SJCRH30 (cell line): ENCODE measurements around the gene RAP1A. TPM values are rescaled to one million over a fixed set of nuclear protein-coding genes. Genes with fewer than 3 reads are reported as not detected.

Experiments used
- DNase-seq, 2 experiments: peaks; one replicate each; pipeline ENCODE4 v3.0.0-alpha.2; 2015 to 2020
- H3K27ac ChIP-seq: fragments of 250-450 bp; sonication (Bioruptor Pico); 2 replicates; pipeline ENCODE4 v1.5.1; 2020; ENCODE audit warnings: mild to moderate bottlenecking, moderate library complexity
- H3K27me3 ChIP-seq: fragments of 250-450 bp; sonication (Bioruptor Pico); 2 replicates; pipeline ENCODE4 v1.5.1; 2020; ENCODE audit warnings: mild to moderate bottlenecking, moderate library complexity
- H3K36me3 ChIP-seq: fragments of 250-450 bp; sonication (Bioruptor Pico); 2 replicates; pipeline ENCODE4 v1.5.1; 2020; ENCODE audit warnings: mild to moderate bottlenecking, moderate library complexity
- H3K4me1 ChIP-seq: fragments of 250-450 bp; sonication (Bioruptor Pico); 2 replicates; pipeline ENCODE4 v1.5.1; 2020; ENCODE audit warnings: mild to moderate bottlenecking, moderate library complexity
- H3K4me3 ChIP-seq: fragments of 250-450 bp; sonication (Bioruptor Pico); 2 replicates; pipeline ENCODE4 v1.5.1; 2020; ENCODE audit warnings: mild to moderate bottlenecking, moderate library complexity
- H3K9me3 ChIP-seq: fragments of 250-450 bp; sonication (Bioruptor Pico); replicated peaks from 2 replicates; pipeline ENCODE4 v1.5.1; 2020; ENCODE audit warnings: mild to moderate bottlenecking, moderate library complexity
- total RNA-seq: library from RNA; depleted of rRNA; stranded (reverse); fragments of >200 nt; shearing (Covaris generic); gene quantifications from 2 replicates; pipeline ENCODE4 v1.2.3, GENCODE V29; 2014

Gene RAP1A
- total RNA-seq, 1 experiment from 2014 or later, result 39.0 TPM

DNA sequence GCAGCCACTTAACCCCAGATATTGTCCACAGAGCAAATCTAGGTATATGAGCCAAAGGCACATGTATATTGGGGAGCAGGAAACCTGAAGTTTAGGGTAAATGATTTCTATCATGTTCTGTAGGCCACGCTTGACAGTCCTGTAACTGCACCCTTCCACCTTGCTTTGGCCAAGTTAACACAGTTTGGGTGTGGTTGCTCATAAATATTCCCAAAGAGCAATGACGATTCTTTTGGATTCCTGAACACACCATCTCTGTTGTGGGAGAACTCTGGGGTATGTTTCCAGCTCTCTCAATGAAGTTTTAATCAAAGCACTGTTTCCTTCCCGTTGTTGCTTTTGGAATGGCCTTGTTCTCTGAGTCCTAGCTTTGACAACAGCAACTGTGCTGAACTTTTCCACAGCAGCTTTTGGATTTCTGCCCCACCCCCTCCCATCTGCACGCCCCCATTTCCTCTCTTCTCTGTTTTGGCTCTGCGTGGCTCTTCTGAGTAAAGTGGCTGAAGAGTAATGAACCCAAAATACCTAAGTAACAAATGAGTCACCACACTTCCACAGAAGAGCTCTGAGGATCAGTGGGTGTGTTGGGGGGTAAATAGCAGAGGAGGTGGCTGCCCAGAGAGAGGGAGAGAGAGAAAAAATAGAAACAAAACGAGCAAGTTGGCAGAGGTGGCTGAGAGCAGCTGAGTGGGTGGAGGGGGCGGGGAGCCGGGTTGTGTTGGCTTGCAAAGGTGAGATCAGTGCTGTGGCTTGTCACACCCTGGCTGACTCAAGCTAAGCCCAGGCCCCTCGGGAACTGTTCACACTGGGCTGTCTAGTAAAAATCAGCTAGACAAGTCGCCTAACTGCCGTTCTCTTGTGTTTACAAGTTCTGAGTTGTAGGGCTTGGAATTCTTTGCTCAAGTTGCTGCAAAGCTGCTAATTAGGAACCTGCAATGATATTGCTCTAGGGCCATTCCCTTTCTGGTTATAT lies 26.9 kb upstream of the RAP1A start:
- no peaks in the 10 kb centered on the region for H3K36me3 ChIP-seq
- no peaks in the 10 kb centered on the region for H3K27me3 ChIP-seq
- peak; percentile 42 to 46 for DNase-seq
- no peak overlapping the region for H3K4me3 ChIP-seq
- peaks cover 11% of the 10 kb centered on the region for H3K4me1 ChIP-seq
- H3K27ac ChIP-seq, result no peak overlapping the region
- no peaks in the 10 kb centered on the region for H3K9me3 ChIP-seq

DNA sequence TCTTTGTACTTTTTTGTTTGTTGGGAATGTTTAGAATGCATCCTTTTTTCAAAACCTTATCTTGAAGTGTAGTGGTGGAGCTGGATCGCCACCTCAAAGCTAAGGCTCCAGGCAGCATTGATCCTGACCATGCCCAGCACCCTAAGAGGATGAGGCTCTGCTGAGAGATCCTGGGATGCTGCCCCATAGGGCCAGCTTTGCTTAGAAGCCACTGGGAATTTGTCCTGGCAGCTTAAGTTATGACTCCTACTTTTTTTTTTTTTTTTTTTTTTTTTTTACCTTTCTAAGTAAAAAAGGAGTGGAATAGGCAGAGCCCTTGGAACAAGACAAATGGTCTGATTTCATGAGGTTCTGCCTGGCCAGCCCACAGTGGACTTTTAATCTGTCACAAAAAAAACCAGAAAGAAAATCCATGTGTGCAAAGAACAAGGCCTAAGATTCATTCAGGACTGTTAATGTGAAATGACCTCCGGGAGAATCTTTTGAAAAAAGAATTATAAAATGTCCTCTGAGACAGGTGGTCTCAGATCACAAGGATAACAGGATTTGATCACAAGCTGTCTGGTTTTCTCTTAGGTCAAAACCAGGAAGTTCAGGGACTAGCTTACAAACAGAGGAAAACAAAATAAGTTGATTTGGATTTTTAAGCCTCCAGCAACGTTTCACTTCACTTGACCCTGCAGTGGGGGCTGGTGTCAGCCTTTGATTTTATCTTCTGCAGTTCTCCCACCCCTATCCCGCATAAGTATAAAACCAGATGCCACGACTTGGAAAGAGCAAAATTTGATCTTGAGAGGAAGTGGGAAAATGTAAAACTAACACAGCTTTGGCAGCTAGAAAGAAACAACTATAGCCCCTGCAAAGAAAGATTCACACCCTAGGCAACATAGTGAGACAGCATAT lies 25.9 kb upstream of the RAP1A start:
- Histone ChIP-seq H3K27ac (no peak overlapping the region), H3K4me3 (no peak overlapping the region)

DNA sequence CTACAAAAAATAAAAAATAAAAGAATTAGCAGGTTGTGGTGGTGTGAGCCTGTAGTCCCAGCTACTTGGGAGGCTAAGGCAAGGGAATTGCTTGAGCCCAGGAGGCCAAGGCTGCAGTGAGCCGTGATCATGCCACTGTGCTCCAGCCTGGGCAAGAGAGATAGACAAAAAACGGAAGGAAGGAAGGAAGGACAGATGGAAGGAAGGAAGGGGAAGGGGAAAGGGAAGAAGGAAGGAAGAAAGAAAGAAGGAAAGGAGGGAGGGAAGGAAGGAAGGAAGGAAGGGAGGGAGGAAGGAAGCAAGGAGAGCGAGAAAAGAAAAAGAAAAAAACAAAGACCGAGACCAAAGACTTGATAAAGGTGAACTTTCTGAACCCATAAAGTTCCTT lies 25.3 kb upstream of the RAP1A start:
- Histone ChIP-seq H3K4me3 (no peak overlapping the region), H3K4me1 (peaks cover 11% of the 10 kb centered on the region), H3K9me3 (no peaks in the 10 kb centered on the region), H3K27ac (no peak overlapping the region), H3K36me3 (no peaks in the 10 kb centered on the region), H3K27me3 (no peaks in the 10 kb centered on the region)
- no peak for DNase-seq

More for the DNA sequence above, 25.9 kb upstream of the RAP1A start:
- no peaks in the 10 kb centered on the region for H3K27me3 ChIP-seq
- no peaks in the 10 kb centered on the region for H3K9me3 ChIP-seq
- no peaks in the 10 kb centered on the region for H3K36me3 ChIP-seq
- DNase-seq, result no peak
- H3K4me1 ChIP-seq, result peaks cover 11% of the 10 kb centered on the region

DNA sequence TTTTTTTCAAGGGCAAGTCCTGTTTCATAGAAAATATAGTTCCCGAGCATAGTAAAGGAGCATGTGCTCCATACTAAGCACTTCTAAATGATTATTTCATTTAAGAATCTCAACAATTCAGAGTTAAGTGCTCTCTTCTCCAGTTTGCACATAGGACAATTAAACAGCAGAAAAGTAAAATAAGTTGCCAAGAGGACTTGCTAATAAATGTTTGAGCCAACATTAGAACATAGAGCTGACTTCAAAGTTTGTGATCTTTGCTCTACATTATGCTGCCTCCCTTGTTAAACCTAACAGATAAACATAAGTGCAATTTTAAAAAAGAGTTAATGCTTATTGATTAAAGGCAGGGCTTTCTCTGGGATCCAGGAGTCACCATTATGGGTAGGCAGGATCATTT lies 23.8 kb upstream of the RAP1A start:
- Histone ChIP-seq H3K27me3 (no peaks in the 10 kb centered on the region; the same call in 1 of the 2 replicates), H3K27ac (no peak overlapping the region), H3K4me3 (no peak overlapping the region), H3K36me3 (no peaks in the 10 kb centered on the region), H3K4me1 (peaks cover 11% of the 10 kb centered on the region), H3K9me3 (no peaks in the 10 kb centered on the region)
- no peak for DNase-seq

DNA sequence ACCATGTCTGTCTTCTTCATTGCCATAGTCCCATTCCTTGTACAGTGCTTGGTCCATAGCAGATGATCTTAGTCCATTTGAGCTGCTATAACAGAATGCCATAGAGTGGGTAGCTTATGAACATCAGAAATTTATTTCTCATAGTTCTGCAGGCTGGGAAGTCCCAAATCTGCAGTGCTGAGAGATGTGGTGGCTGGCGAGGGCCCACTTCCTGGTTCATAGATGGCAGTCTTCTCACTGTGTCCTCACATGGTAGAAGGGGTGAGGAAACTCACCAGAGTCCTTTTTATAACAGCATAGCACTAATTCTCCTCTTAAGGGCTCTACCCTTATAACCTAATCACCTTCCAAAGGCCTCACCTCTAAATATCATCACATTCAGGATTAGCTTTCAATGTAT lies 23.1 kb upstream of the RAP1A start:
- no peaks in the 10 kb centered on the region for H3K36me3 ChIP-seq
- H3K9me3 ChIP-seq, result peaks cover 2% of the 10 kb centered on the region; the same call in 1 of the 2 replicates
- peaks cover 11% of the 10 kb centered on the region for H3K4me1 ChIP-seq
- no peak overlapping the region for H3K4me3 ChIP-seq
- no peak for DNase-seq
- H3K27ac ChIP-seq, result no peak overlapping the region
- H3K27me3 ChIP-seq, result no peaks in the 10 kb centered on the region; the same call in 1 of the 2 replicates

DNA sequence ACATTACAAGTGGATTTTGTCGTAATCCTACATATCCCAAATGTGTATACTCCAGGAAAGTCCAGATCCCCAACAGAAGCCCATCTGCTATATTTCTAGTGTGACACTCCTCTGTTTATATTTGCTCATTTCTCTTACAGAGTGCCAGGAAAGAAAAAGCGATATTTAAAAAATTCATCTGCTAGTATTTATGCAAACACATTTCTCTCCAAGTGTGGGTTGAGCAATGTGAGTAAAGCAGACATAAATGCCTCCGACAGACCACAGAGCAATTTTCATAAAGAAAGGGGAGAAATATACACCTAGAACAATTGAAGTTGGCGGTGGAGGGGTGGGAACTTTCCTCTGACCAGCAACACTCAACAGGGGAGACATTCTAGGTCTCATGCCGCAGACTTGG lies 22.2 kb upstream of the RAP1A start:
- H3K4me3 ChIP-seq, result no peak overlapping the region
- no peak overlapping the region for H3K27ac ChIP-seq
- H3K4me1 ChIP-seq, result peaks cover 8% of the 10 kb centered on the region
- H3K36me3 ChIP-seq, result no peaks in the 10 kb centered on the region
- DNase-seq, result no peak
- no peaks in the 10 kb centered on the region; the same call in 1 of the 2 replicates for H3K27me3 ChIP-seq
- peaks cover 6% of the 10 kb centered on the region; the same call in 1 of the 2 replicates for H3K9me3 ChIP-seq

DNA sequence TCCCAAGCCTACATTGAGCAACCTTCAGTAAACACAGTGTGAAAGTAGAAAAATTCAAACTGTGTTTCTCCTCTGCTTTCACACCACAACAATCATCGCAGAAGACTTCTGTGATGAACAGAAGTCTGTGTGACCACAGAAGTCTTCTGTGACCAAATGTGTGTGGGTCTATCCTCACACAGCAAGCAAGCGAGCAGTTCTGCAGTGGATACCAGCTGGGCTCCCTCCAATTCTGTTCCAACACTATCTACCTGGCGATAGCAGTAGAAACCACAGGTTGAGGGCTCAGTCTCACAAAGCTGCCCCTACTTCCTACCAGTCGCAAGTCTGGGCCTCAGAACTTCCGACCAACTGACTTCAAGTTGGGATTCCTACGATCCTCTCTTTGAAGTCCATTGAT lies 21.0 kb upstream of the RAP1A start:
- H3K4me1 ChIP-seq, result no peaks in the 10 kb centered on the region
- DNase-seq, result no peak
- H3K27ac ChIP-seq, result no peak overlapping the region
- H3K36me3 ChIP-seq, result no peaks in the 10 kb centered on the region
- peaks cover 6% of the 10 kb centered on the region; the same call in 1 of the 2 replicates for H3K9me3 ChIP-seq
- H3K27me3 ChIP-seq, result no peaks in the 10 kb centered on the region; the same call in 1 of the 2 replicates
- no peak overlapping the region for H3K4me3 ChIP-seq

DNA sequence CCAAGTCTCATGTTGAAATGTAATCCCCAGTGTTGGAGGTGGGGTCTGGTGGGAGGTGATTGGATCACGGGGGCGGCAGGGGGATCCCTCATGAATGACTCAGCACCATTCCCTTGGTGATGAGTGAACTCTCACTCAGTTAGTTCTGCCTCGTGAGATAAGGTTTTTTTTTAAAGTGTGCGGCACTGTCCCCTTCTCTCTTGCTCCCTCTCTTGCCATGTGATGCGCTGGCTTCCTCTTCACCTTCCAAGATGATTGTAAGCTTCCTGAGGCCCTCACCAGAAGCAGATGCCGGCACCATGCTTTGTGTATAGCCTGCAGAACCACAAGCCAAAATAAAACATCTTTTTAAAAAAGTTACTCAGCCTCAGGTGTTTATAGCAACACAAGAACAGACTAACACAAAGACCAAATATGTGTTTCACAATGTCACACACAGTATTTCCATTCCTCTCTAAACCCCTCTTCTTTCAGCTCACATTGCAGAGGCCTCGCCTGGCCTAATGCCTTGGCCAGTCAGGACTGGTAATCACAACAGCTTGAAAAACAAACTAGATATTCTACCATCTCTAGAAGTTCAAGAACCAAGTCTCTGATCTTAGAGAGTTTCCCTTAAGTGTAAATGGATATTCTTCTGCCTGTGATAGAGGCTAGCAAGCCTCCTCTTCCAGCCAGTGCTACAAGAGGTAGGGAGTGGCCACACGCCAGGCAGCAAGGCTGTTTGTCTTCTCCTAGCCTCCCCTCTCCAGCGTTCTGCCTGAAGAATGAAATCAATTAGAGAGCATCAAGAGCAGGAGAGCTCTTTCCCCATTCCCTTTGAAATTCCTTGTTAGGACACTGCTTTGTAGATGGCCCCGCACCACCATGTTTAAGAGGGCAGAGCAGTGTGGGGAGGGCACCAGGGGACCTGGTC lies 19.6 kb upstream of the RAP1A start:
- Histone ChIP-seq H3K4me3 (no peak overlapping the region), H3K27ac (no peak overlapping the region), H3K27me3 (no peaks in the 10 kb centered on the region; the same call in 1 of the 2 replicates), H3K36me3 (no peaks in the 10 kb centered on the region), H3K9me3 (peaks cover 6% of the 10 kb centered on the region; the same call in 1 of the 2 replicates), H3K4me1 (no peaks in the 10 kb centered on the region)
- no peak for DNase-seq

DNA sequence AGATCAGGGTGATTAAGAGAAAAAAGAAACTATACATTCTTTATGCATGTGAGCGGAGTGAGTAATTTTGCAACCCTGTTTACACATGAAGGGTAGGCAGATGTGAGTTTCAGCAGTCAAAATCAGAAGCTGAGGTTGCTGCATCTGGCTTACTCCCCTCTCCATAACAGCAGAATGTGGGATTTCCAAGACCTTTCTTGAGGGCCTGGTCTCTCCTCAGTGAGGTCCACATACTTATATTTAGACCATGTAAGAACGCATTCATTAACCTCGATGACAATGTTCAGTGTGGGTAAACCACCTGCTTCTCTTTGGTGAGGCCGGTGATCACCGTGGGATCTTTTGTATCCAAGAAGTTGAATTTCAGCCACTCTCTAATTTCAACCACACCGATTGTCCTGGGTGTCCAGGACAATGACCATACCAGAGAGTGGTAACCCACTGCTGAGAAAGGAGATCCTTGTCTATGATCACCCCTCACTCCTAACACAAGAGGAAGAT lies 18.7 kb upstream of the RAP1A start:
- Histone ChIP-seq H3K27me3 (no peaks in the 10 kb centered on the region; the same call in 1 of the 2 replicates), H3K9me3 (peaks cover 6% of the 10 kb centered on the region; the same call in 1 of the 2 replicates), H3K36me3 (no peaks in the 10 kb centered on the region), H3K27ac (no peak overlapping the region), H3K4me1 (no peaks in the 10 kb centered on the region), H3K4me3 (no peak overlapping the region)
- no peak for DNase-seq

DNA sequence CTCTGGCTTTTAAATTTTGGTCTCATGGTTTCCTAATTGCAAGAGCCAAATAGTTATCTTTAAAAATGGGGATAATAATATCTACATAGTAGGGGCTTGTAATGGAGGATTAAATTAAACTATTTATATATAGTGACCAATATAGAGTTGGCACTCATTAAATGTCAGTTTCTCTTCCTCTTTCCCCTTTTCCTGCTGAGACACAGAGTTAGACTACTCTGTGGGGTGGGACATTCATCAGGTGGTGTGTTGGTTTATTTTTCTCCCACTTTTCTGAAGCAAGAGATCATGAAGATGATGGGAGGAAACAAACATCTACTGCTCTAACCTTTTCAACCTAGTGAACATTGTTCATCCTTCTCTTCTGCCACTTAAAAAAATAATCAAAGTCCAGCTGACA lies 17.3 kb upstream of the RAP1A start:
- Histone ChIP-seq H3K36me3 (no peaks in the 10 kb centered on the region), H3K9me3 (peaks cover 6% of the 10 kb centered on the region; the same call in 1 of the 2 replicates), H3K4me1 (no peaks in the 10 kb centered on the region), H3K27ac (no peak overlapping the region), H3K4me3 (no peak overlapping the region), H3K27me3 (no peaks in the 10 kb centered on the region; the same call in 1 of the 2 replicates)
- DNase-seq, result no peak

DNA sequence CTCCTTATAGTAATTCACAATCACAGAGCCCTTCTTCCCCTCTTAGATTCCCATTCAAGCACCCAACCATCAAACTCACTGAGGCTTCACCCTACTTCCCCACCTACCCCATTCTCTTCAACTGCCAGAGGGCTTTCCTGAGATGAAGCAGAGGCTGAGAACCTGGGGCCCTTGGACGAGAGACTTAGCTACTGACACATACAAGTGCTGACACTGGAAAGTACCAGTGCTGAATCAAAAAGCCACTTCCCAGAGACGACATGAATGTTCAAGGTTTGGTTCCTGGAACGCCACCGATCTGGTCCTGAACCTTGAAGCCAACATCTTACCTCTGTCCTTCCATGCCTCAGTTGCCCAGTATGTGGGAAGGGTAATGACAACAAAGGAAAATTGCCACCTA lies 16.6 kb upstream of the RAP1A start:
- Histone ChIP-seq H3K27ac (no peak overlapping the region), H3K36me3 (no peaks in the 10 kb centered on the region), H3K4me1 (no peaks in the 10 kb centered on the region), H3K9me3 (peaks cover 6% of the 10 kb centered on the region; the same call in 1 of the 2 replicates), H3K4me3 (no peak overlapping the region), H3K27me3 (no peaks in the 10 kb centered on the region; the same call in 1 of the 2 replicates)
- no peak for DNase-seq

DNA sequence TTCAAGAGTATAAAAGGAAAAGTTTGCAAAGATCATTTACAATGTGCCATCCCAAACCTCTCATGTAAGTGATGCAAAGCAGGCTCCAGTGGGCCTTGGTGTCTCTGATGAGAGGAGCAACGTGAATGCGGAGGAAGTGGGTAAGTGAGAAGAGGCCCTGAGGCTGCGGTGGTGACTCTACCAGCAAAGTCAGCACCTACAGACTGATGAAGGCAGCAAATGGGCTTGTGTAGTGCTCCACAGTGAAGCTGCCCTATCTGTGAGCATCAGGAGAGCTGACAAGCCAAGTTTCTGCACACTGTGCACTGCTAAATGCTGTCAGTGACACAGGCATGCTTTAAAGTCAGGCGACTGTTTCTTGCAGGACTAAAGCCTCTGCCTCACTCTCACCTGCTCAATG lies 15.6 kb upstream of the RAP1A start:
- no peak for DNase-seq
- Histone ChIP-seq H3K4me3 (no peak overlapping the region), H3K27me3 (no peaks in the 10 kb centered on the region; the same call in 1 of the 2 replicates), H3K27ac (no peak overlapping the region), H3K4me1 (no peaks in the 10 kb centered on the region), H3K36me3 (no peaks in the 10 kb centered on the region), H3K9me3 (peaks cover 6% of the 10 kb centered on the region; the same call in 1 of the 2 replicates)

DNA sequence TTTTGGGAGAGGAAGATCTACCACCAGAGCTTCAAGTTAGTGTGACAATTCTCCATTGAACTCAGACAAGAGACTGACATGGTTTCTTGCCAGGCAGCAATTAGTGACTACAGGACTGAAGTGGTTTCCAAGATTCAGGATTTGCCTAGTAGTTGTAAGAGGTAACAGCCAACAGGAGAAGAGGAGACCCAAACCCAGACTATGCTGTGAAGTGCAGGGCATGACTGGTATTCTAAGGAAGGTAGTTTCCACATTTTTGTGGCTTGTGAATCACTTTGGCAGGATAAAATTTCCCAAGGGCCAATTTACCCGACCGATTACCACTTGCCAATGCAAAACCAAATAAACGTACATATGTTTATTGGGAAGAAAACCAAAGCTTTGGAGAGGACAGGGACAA lies 14.7 kb upstream of the RAP1A start:
- Histone ChIP-seq H3K4me1 (no peaks in the 10 kb centered on the region), H3K9me3 (peaks cover 6% of the 10 kb centered on the region; the same call in 1 of the 2 replicates), H3K27ac (no peak overlapping the region), H3K36me3 (no peaks in the 10 kb centered on the region), H3K4me3 (no peak overlapping the region), H3K27me3 (no peaks in the 10 kb centered on the region; the same call in 1 of the 2 replicates)
- DNase-seq, result no peak
